ENCODE measurements around the gene PRAMEF12.
"Not testable (repeated sequence)": the region's sequence is repeated elsewhere in the genome, so short reads cannot be mapped to it uniquely, and the experiment has no call there.

Gene PRAMEF12

DNA sequence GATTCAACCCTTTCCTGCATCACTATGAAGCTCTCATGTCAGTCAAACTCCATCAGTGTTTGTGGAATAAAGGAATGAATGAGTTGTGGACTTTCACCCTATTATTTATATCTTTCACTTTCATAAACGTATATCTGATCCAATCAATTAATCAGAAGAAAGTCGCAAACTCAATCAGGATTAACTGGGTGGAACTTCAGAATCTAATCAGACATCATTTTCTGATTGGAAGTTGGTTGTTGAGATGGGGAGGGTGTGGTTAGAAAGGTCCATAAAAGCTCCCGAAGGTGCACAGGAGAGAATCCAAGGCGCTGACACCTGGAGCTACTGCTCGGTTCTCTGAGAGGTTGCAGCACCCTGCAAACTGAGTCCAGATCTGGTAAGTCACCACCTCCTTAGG, at the start of gene PRAMEF12:
PRAMEF12 (plus strand) TSS at position 301 of the 400 bp plus-strand sequence. CDS start 1,130 bp downstream, outside the sequence.
- DNase-seq: no peak

DNA sequence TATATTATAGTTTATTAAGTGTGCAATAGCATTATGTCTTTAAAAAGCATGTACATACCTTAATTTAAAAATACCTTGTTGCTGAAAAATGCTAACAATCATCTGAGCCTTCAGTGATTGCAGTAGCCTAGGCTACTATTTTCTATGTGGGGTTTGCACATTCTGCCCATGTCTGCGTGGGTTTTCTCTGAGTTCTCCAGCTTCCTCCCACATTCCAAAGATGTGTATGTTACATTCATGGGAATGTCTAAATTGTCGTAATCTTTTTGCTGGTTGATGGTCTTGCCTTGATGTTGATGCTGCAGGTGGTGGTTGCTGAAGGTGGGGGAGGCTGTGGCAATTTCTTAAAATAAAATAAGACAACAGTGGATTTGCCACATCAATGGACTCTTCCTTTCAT, 45.1 kb upstream of the PRAMEF12 start:
- DNase-seq: no peak

DNA sequence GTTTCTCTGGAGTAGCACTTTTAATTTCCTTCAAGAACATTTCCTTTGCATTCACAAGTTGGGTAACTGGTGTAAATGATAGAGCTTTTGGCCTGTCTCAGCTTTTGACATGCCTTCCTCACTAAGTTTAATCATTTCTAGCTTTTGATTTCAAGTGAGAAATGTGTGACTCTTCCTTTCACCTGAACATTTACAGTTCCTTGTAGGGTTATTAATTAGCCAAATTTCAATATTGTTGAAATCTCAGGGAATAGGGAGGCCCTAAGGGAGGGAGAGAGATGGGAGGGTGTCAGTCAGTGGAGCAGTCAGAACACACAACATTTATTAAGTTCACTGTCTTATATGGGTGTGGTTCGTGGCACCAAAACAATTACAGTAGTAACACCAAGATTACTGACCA, 43.4 kb upstream of the PRAMEF12 start:
- no peak for DNase-seq

DNA sequence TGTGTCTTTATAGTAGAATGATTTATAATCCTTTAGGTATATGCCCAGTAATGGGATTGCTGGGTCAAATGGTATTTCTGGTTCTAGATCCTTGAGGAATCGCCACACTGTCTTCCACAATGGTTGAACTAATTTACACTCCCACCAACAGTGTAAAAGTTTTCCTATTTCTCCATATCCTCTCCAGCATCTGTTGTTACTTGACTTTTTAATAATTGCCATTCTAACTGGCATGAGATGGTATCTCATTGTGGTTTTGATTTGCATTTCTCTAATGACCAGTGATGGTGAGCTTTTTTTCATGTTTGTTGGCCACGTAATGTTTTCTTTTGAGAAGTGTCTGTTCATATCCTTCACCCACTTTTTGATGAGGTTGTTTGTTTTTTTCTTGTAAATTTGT, 42.5 kb upstream of the PRAMEF12 start:
- DNase-seq: not testable (repeated sequence)

DNA sequence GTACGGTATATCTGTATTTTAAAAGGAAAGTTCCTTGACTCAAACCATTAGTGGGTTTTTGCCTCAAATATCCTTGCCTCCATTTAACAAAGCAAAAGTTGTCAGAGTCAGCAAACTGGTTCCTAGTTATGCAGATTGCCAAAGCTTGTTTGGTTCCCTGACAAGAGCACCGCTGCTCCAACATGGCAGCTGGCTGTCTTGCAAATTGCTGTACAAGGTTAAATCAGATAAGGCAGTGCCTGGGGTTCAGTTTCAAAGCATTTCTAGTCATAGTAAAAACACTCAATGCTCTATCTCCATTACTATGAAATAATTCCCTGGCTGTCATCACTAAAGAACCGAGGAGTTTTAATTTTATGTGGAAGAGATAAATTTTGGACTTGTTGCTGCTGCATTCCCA, 38.9 kb upstream of the PRAMEF12 start:
- no peak for DNase-seq

DNA sequence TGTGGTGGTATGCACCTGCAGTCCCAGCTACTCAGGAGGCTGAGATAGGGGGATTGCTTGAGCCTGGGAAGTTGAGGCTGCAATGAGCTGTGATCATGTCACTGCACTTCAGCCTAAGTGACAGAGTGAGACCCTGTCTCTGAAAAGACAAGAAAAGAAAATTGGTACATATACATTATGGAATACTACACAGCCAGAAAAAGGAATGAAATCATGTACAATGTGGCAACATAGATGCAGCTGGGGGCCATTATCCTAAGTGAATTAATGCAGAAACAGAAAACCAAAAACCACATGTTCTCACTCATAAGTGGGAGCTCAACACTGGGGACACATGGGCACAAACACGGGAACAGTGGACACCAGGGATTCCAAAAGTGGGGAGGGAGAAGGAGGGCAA, 34.6 kb upstream of the PRAMEF12 start:
- no peak for DNase-seq

DNA sequence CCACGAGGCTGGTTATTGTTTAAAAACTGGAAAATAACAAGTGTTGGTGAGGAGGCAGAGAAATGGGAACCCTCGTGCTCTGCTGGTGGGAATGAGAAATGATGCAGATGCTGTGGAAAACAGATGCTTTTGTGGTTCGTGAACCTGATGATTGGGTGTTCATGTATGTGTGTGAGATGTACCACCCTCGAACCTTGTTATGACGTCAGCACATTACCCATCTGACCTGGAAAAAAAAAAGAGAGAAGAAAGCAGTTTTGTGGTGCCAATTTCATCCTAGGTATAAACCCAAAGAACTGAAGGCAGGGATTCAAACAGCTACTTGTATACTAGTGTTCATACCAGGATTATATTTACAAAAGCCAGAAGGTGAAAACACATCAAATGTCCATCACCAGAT, 33.9 kb upstream of the PRAMEF12 start:
- no peak for DNase-seq

DNA sequence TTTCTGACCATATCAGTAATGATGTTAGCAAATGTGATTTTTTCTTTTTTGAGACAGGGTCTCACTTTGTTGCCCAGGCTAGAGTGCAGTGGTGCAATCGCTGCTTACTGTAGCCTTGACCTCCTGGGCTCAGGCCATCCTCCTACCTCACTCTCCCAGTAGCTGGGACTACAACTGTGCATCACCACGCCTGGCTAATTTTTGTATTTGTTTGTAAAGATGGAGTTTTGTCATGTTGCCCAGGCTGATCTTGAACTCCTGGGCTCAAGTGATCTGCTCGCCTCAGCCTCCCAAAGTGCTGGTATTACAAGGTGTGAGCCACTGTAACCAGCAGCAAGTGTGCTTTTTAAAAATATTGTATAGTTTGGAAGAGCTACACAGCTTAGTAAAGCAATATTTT, 31.6 kb upstream of the PRAMEF12 start:
- DNase-seq: no peak

DNA sequence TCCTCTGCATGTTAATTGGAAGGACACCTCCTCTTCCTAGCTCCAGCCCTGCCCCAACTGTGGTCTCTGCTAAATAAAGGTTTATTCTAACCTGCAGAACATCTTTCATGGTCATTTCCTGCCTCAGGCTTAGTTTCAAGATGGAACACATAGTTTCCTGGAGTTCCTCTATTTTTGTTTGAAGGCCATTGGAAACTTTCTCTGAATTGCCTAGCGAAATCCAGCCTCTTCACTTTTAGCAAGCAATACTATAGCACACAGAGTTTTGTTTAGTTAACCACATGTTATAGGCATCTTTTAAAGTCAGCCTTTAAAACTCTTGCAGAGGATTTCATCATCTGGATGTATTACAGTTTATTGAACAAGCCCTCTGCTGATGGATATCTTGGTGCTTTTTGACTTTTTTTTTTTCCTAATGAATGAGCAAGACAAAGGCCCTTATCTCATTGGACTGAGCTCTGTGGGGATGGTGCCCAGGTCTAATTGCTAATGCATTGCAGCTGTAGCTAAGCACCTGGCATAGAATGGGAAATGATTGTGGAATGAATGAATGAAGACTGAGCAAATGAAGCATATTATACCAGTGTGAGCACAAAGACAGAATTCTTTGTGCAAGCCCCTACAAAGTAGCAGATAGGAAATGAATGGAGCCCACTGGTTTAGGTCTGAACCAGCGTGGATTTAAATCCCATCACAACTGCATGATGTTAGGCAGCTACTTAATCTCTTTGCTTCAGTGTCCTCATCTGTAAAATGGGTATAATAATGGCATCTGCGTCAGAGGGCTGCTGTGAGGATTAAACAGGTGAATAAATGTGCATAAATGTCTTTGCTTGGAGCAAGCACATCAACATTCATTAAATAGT, 28.2 kb upstream of the PRAMEF12 start:
- DNase-seq: no peak

DNA sequence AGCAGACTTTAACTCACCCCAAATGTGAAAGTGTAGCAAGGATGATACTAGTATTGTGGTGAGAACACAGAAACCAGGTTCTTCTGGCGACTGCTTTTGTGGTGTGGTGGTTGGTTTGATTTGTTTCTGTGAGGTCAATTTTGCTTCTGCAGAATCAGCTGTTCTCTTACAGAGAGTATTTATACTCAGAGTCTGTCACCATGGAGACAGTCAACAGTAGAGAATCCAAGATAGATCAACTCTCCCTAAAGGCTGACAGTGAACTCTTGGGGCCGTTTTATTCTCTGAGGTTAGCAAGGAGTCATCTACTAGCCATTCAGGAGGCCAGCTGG, 27.6 kb upstream of the PRAMEF12 start, which contains the start of gene CFAP107:
CFAP107 (plus strand) TSS at position 209 of the 332 bp plus-strand sequence. CDS start 231 bp downstream, outside the sequence.
- peak; percentile 35 for DNase-seq

DNA sequence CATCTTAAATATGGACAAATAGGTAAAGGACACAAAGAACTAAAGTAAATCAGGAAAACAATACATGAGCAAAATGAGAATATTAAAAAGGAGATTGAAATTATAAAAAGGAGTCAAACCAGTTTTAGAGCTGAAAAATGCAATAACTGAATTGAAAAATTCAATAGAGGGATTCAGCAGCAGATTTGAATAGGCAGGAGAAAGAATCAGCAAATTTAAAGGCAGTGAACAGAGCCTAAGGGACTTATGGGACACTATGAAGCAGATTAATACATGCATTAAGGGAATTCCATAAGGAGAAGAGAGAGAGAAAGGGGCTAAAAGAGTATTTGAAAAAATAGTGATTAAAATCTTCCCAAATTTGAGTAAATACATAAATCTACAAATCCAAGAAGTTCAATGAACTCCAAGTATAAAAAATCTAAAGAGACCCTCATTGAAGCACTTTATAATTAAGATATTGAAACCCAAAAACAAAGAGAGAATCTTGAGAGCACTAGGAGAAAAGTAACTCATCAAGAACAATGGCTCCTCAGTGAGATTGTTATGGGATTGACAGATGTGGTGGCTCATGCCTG, 24.7 kb upstream of the PRAMEF12 start:
- DNase-seq: no peak

DNA sequence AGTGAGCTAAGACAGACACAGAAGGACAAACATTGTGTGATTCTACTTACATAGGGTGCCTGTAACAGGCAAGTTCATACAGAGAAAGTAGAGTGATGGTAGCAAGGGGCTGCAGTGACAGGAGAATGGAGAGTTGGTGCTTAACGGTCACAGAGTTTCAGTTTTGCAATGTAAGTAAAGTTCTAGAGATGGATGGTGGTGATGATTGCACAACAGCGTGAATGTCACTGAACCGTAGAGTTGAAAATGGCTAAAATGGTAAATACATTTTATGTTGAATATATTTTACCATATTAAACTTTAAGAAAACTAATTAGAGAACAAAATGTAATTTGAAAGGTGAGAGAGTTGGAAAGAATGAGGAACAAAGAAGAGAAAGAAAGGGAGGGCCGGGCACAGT, 18.8 kb upstream of the PRAMEF12 start:
- no peak for DNase-seq

DNA sequence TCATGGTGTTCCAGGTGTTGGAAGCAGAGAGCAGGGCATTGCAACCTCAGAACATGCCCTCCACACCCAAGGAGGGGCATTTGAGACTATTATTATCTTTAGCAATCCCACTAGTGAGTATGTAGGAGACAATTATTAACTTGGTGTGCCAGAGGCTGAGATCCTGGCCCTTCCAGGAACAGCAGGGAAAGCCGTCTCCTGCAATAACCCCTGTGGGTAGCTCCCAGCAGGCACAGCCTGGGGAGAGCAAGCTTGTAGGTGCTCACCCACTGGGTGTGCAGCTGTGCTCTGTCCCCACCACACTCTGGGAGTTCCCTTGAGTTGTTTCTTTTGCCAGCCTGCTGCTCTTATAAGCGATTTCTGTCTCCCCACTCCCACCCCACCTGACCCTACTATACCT, 17.3 kb upstream of the PRAMEF12 start:
- DNase-seq: no peak

DNA sequence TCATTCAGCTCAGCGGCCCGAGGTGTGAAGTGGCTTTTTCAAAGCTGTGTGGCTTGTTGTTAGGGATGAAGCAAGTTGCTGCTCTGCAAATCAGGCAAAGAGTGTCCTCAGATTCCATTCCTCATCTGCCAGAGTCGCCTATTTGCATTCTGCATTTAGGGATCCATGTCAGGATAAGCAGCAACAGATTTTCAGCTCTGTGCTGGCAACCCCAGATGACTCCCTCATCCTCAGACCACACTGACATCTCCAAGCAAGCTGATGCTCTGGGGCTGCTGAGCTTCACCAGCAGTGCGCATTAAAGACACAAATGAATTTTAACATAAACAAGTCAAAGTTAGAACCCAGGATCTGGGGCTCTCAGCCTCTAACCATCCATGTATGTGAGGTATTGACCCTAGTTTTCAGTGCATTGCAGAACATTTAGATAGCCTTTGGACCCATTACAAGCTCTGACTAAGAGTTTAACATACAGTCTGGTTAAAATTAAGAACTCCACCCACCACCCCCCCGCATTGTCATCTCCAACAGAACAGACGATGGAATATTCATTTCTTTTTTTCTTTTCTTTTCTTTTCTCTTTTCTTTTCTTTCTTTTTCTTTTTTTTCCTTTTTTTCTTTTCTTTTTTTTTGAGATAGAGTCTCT, 16.6 kb upstream of the PRAMEF12 start:
- no peak for DNase-seq

DNA sequence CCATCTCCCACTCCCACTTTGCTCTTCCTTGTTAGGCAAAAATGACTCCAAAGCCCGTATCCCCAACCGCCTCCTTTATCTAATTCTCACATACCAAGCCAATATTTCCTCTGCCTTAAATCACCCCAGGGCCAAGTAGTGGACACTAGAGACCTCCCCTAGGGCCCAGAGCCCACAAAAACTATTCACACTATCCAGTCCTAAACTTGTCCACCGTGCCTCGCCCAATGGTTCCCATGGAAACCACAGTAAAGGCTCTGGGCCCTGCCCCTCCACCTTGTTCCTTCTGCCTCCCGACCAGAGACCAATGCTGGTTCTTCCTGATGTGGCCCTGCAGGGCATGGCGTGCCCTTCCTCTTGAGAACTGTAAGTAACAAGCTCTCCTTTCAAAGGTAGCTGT, 15.7 kb upstream of the PRAMEF12 start:
- DNase-seq: no peak

DNA sequence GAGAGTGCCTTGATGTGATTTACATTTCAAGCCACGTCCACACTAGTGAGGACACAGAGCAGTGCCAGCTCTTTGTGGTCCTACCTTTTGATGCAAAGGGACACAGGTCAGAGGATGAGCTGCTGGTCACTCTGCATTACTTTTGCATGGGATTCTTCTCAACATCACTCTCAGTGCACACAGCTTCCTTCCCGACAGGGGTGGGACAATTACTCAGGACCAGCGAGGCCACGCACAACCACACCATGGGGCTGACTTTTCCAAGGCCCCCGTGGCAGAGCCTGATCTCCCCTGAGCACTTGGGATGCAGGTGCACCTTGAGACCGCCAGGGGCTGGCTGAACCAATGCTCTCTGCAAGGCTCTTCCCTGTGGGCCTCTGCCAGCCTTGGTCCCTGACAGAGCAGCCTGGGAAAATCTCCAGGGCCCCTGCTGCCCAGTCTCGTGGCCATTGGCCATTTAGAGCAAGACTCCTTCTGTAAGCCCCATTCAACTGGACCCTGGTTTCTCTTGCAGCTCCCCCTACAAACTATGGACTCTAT, 13.2 kb upstream of the PRAMEF12 start:
- no peak for DNase-seq

DNA sequence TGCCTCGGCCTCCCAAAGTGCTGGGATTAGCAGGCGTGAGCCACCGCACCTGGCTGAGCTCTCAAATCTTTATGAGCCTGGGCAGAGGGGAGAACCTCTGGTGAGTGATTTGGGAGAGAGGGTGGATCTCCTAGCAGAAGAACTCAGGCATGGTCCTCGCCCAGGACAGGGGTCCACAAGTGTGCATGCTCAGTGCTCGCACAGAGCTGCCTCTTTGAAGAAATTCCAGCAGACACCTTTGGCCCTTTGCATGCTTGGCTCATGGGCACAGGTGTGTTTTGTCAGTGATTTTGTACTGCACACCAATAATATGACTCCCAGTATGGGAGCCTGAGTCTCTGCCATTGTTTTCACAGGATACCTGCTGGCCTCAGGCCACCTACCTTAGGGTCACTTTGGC, 11.8 kb upstream of the PRAMEF12 start:
- no peak for DNase-seq

DNA sequence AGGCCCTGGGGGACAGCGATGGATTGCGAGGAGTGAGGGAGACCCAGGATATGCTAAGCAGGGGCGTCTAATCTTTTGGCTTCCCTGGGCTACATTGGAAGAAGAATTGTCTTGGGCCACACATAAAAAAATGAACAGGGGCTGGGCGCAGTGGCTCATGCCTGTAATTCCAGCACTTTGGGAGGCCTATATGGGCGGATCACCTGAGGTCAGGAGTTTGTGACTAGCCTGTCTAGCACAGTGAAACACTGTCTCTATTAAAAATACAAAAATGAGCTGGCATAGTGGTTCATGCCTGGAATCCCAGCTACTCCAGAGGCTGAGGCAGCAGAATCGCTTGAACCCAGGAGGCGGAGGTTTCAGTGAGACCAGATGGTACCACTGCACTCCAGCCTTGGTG, 10.8 kb upstream of the PRAMEF12 start:
- no peak for DNase-seq

DNA sequence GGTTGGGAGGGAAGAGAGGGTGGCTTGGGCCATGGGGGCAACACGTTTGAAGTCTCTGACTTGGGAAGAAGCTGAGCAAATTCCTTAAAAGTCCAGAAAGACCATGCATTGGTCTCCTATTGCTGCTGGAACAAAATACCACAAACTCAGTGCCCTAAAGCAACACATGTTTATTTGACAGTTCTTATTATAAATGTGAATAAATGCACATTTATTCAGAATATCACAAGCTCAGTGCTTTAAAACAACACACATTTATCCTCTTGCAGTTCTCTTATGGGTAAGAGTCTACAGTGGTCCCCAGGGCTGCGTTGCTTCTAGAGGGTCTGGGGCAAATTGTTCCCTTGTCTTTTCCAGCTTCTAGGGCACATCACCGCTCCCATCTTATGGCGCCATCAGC, 10.1 kb upstream of the PRAMEF12 start:
- DNase-seq: no peak

DNA sequence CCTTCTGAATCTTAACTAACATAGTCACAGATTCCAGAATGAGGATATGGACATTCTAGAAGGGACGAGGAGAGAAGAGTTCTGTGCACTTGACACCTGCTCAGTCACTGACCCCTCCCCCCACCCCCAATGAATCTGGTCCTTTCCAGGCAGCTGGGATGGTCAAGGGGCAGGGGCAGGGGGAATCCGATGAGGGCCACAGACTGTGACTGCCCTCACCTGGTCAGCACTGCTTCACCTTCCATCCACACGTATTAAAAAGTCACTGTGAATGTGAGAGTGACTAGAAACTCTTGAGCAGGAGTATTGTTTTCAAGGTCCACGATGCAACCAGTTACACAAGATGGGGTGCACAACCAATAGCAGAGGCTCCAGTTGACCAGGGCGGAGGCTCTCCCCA, 9.5 kb upstream of the PRAMEF12 start:
- no peak for DNase-seq

DNA sequence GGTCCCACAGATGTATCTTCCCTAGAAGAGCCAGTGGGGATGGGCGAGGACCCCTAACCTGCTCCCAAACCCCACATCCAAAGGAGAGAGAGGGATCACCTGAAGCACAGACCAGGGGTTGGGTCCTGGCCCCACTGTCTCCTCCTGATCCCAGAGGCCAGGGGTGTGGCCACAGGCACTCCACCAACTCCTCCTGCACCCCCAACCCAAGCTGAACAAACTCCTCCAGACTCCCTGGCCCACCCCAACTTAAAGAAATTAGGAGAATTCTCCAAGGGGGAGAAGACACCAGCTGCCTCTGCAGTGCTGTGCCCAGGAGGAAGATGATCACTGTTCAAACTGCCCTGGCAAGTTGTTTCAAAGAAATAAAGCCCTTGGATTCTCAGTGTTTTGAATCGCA, 4.5 kb upstream of the PRAMEF12 start:
- no peak for DNase-seq

DNA sequence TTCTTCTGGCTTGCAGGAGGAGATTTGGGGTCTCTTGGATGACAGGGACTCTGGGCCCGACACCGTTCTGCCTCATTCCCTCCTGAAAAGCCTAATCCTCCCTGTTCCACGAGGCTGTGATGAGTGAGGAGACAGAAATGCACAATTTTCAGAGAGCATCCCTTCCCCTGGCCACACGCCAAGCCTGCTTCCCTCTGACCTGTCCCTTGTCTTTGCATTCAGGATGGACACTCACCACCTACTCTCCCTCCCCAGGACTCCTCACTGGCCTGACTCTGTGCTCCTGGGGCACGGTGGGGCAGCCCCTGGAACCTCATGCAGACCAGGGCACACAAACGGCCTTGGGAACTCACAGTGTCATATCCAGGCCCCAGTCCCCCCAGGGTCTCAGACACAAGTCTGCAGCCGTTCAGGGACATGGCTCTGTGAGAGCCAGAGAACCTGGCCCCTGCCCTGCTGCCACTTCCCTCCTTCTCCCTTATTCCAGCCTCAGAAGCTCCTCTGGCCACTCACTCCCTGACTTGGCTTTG, 3.5 kb upstream of the PRAMEF12 start:
- no peak for DNase-seq

DNA sequence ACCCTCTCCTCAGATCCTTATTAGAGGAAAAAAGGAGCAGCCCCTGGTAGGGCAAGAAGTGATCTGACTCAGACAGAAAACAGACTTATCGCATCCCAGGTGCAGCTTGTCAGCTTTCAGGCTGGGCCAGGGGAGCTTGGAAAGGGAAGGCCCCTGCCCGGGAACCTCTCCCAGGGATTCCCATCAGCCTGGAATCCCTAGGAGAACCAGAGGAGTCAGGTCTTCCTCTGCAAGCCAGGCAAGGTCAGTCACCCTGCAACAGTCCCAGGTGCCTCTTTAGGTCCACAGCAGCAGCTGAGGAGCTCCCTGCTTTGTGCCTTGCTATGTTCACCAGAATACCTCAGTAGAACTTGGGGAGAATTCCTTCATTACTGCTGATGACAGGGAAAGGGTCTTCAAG, 2.9 kb upstream of the PRAMEF12 start:
- DNase-seq: no peak

DNA sequence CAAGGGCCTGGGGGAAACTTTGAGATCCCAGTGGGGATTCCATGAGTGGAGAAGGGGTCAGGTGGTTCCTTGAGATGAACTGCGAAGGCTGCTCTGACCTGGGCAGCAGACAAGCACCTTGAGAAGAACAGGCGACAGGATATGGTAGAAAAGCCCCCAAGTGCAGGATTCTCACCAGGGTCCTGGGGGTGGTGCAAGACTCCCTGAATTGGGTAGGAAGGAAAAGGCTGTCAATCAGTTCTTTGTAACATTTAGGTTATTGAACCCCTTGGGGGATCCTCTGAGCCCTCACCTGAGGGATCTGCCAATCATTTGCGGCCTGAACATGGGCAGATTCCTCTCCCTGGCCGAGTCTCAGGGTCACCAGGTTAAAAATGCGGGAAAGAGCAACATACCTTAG, 2.4 kb upstream of the PRAMEF12 start:
- DNase-seq: no peak
